NCI-H226 (cell line): ENCODE measurements around the gene FBXL17.
"Not testable (repeated sequence)": the region's sequence is repeated elsewhere in the genome, so short reads cannot be mapped to it uniquely, and the experiment has no call there.

Experiments used
- DNase-seq: peaks from one replicate; pipeline ENCODE4 v3.0.0-alpha.2; 2015

The FBXL17 gene

GRCh38 chr5:108297042-108297601 is 84.8 kb downstream of the FBXL17 start:
- DNase-seq: no peak

GRCh38 chr5:108295578-108296368 is 86.1 kb downstream of the FBXL17 start:
- peak; percentile 18 for DNase-seq

GRCh38 chr5:108280960-108281569 is 100.8 kb downstream of the FBXL17 start:
- no peak for DNase-seq

GRCh38 chr5:108280248-108280647 is 101.7 kb downstream of the FBXL17 start:
- DNase-seq: no peak

GRCh38 chr5:108278285-108279240 is 103.3 kb downstream of the FBXL17 start:
- DNase-seq: no peak

GRCh38 chr5:108276187-108277050 is 105.5 kb downstream of the FBXL17 start:
- no peak for DNase-seq

GRCh38 chr5:108274080-108274479 is 107.8 kb downstream of the FBXL17 start:
- DNase-seq: not testable (repeated sequence)

GRCh38 chr5:108271127-108271526 is 110.8 kb downstream of the FBXL17 start:
- no peak for DNase-seq

- peak; percentile 84 for DNase-seq
Observed at GRCh38 chr5:108266242-108266641, 115.7 kb downstream of the FBXL17 start.

GRCh38 chr5:108264533-108264932 is 117.4 kb downstream of the FBXL17 start:
- no peak for DNase-seq

GRCh38 chr5:108263338-108263737 is 118.6 kb downstream of the FBXL17 start:
- no peak for DNase-seq

GRCh38 chr5:108260858-108261170 is 121.1 kb downstream of the FBXL17 start:
- DNase-seq: no peak

GRCh38 chr5:108260117-108260857 is 121.6 kb downstream of the FBXL17 start:
- DNase-seq: peak; percentile 53

- peak; percentile 36 for DNase-seq
Observed at GRCh38 chr5:108259306-108259705, 122.6 kb downstream of the FBXL17 start.

GRCh38 chr5:108257996-108258395 is 123.9 kb downstream of the FBXL17 start:
- DNase-seq: no peak

- DNase-seq: no peak
Observed at GRCh38 chr5:108255468-108255867, 126.4 kb downstream of the FBXL17 start.

GRCh38 chr5:108251350-108251749 is 130.5 kb downstream of the FBXL17 start:
- DNase-seq: peak; percentile 26

- DNase-seq: no peak
Observed at GRCh38 chr5:108249785-108250426, 132.0 kb downstream of the FBXL17 start.

- DNase-seq: no peak
Observed at GRCh38 chr5:108249095-108249784, 132.7 kb downstream of the FBXL17 start.
